Left colon (tissue), 2 donors: ENCODE results near the gene CEPT1. TPM values are rescaled to one million over a fixed set of nuclear protein-coding genes. Genes with fewer than 3 reads are reported as not detected.
A peak's percentile ranks its signal among the peaks of the same experiment; 100 is the strongest.

Source experiments
- ATAC-seq: fragments of 200-7000 bp; cut with Tn5 transposase; one replicate; pipeline ENCODE4 v1.9.1; 2020; ENCODE audit warnings: mild to moderate bottlenecking, moderate library complexity
- DNase-seq, 2 donors: peaks; one replicate each; pipeline ENCODE4 v3.0.0-alpha.2; 2020
- intact Hi-C, 2 donors: fragments of 100-400 bp; cut with DNase I in 1 of 2; cut with micrococcal nuclease in 1 of 2; formaldehyde crosslinking; loops; one replicate each; pipeline versions ENCODE4 v1.11.2 to v1.14.0; 2022; cut with DNase I, micrococcal nuclease
- total RNA-seq, 2 donors: library from RNA; stranded (reverse); fragmentation: NEBNext Ultra II Directional; extraction: Animal tissue kit (Norgen Biotek cat#: 25700); gene quantifications; one replicate each; pipeline ENCODE4 v1.2.1, GENCODE V29; 2021
- donor health status: DM: no; HTN: no; CAD: no.
- donor health status: DM: yes; HTN: yes; CAD: no.

Gene CEPT1
- total RNA-seq, 2 donors from 2014 or later: 30.8 to 37.0 TPM

GRCh38 chr1:111219557-111220286, 79.7 kb downstream of the CEPT1 start:
- intact Hi-C loops: loop anchor here in 1 of 2 donors (5.0 to 10.0 kb wide), 2 partner anchors 183 to 545 kb away; no protein-coding TSS in a partner anchor
- DNase-seq (no peak), ATAC-seq (no peak)

GRCh38 chr1:111220302-111220890, 80.4 kb downstream of the CEPT1 start:
- intact Hi-C loops: loop anchor here in 1 of 2 donors (5.0 to 10.0 kb wide), 2 partner anchors 182 to 544 kb away; no protein-coding TSS in a partner anchor
- DNase-seq (no peak), ATAC-seq (no peak)

- intact Hi-C loops: loop anchor here in 1 of 2 donors (5.0 to 10.0 kb wide), 2 partner anchors 181 to 544 kb away; no protein-coding TSS in a partner anchor
- DNase-seq (no peak), ATAC-seq (no peak)
Measured at GRCh38 chr1:111221276-111221632, 81.2 kb downstream of the CEPT1 start.

GRCh38 chr1:111221633-111222291, 81.7 kb downstream of the CEPT1 start:
- intact Hi-C loops: loop anchor here in 1 of 2 donors (5.0 to 10.0 kb wide), 2 partner anchors 181 to 543 kb away; no protein-coding TSS in a partner anchor
- peak; percentile 15 for ATAC-seq
- no peak for DNase-seq

GRCh38 chr1:111222308-111223125, 82.5 kb downstream of the CEPT1 start:
- DNase-seq: peak; percentile 65 to 83
- peak; percentile 92 for ATAC-seq
- intact Hi-C loops: loop anchor here in 1 of 2 donors (5.0 to 10.0 kb wide), 2 partner anchors 180 to 542 kb away; no protein-coding TSS in a partner anchor

GRCh38 chr1:111223126-111223685, 83.2 kb downstream of the CEPT1 start:
- DNase-seq (no peak), ATAC-seq (no peak)
- intact Hi-C loops: loop anchor here in 1 of 2 donors (5.0 to 10.0 kb wide), 2 partner anchors 179 to 542 kb away; no protein-coding TSS in a partner anchor

GRCh38 chr1:111225091-111225490, 85.1 kb downstream of the CEPT1 start:
- no peak for DNase-seq
- ATAC-seq: no peak
- intact Hi-C loops: loop anchor here in 1 of 2 donors (10.0 kb wide), 1 partner anchor 540 kb away; no protein-coding TSS in a partner anchor

- DNase-seq (no peak), ATAC-seq (no peak)
- intact Hi-C loops: loop anchor here in 1 of 2 donors (10.0 kb wide), 1 partner anchor 539 kb away; no protein-coding TSS in a partner anchor
Measured at GRCh38 chr1:111225717-111226400, 85.8 kb downstream of the CEPT1 start.

GRCh38 chr1:111227434-111227833, 87.4 kb downstream of the CEPT1 start, which contains the start of gene CHI3L2:
CHI3L2 (plus strand) TSS chr1:111227713; CDS start chr1:111227730, 17 bp downstream.
- DNase-seq: no peak
- intact Hi-C loops: loop anchor here in 1 of 2 donors (10.0 kb wide), 1 partner anchor 537 kb away; no protein-coding TSS in a partner anchor
- no peak for ATAC-seq

GRCh38 chr1:111227851-111228747, 88.1 kb downstream of the CEPT1 start:
- intact Hi-C loops: loop anchor here in 1 of 2 donors (10.0 kb wide), 1 partner anchor 537 kb away; no protein-coding TSS in a partner anchor
- no peak for ATAC-seq
- no peak for DNase-seq

GRCh38 chr1:111228748-111229126, 88.7 kb downstream of the CEPT1 start:
- ATAC-seq: no peak
- intact Hi-C loops: loop anchor here in 1 of 2 donors (10.0 kb wide), 1 partner anchor 536 kb away; no protein-coding TSS in a partner anchor
- DNase-seq: no peak

- ATAC-seq (no peak), DNase-seq (no peak)
- intact Hi-C loops: no loop called here
Measured at GRCh38 chr1:111232134-111232533, 92.1 kb downstream of the CEPT1 start.

- no peak for DNase-seq
- intact Hi-C loops: no loop called here
- no peak for ATAC-seq
Measured at GRCh38 chr1:111234258-111234657, 94.2 kb downstream of the CEPT1 start.
